Activated T-cell treated with anti-CD3 and anti-CD28 coated beads, Interleukin-2, amount 50 U/mL, for 24 hours (primary cell): ENCODE measurements around the gene YIPF5.

ENCODE experiments used
- DNase-seq: peaks from one replicate; pipeline ENCODE4 v3.0.0-alpha.2; 2020
- H3K27ac Mint-ChIP-seq: 2 replicates; pipeline ENCODE4 v1.8.0; 2020; ENCODE audit warnings: mild to moderate bottlenecking, mixed read lengths
- H3K27me3 Mint-ChIP-seq: 2 replicates; pipeline ENCODE4 v1.8.0; 2020; ENCODE audit warnings: mixed read lengths
- H3K36me3 Mint-ChIP-seq: 2 replicates; pipeline ENCODE4 v1.8.0; 2020; ENCODE audit warnings: low read depth, mixed read lengths
- H3K4me1 Mint-ChIP-seq: 2 replicates; pipeline ENCODE4 v1.8.0; 2020; ENCODE audit warnings: low read depth, mixed read lengths
- H3K4me3 Mint-ChIP-seq: 2 replicates; pipeline ENCODE4 v1.8.0; 2020; ENCODE audit warnings: mild to moderate bottlenecking, moderate library complexity, mixed read lengths
- H3K9me3 Mint-ChIP-seq: 2 replicates; pipeline ENCODE4 v1.8.0; 2020; ENCODE audit warnings: mixed read lengths

YIPF5 gene

GRCh38 chr5:144151026-144151425 lies 19.4 kb downstream of the YIPF5 start:
- Mint-ChIP-seq H3K36me3 (no peaks in the 10 kb centered on the region), H3K27ac (no peak overlapping the region), H3K27me3 (no peaks in the 10 kb centered on the region), H3K9me3 (no peaks in the 10 kb centered on the region), H3K4me3 (no peak overlapping the region), H3K4me1 (no peaks in the 10 kb centered on the region)
- DNase-seq, result no peak

- H3K27ac Mint-ChIP-seq, result no peak overlapping the region
- H3K27me3 Mint-ChIP-seq, result peaks cover 8% of the 10 kb centered on the region
- DNase-seq, result no peak
- no peaks in the 10 kb centered on the region for H3K9me3 Mint-ChIP-seq
- peaks cover 3% of the 10 kb centered on the region for H3K4me1 Mint-ChIP-seq
- no peak overlapping the region for H3K4me3 Mint-ChIP-seq
- no peaks in the 10 kb centered on the region for H3K36me3 Mint-ChIP-seq
Observed at GRCh38 chr5:144144956-144145751, 25.3 kb downstream of the YIPF5 start.

GRCh38 chr5:144143625-144144024 lies 26.8 kb downstream of the YIPF5 start:
- Mint-ChIP-seq H3K27me3 (peaks cover 8% of the 10 kb centered on the region), H3K4me3 (no peak overlapping the region), H3K36me3 (no peaks in the 10 kb centered on the region), H3K9me3 (no peaks in the 10 kb centered on the region), H3K27ac (no peak overlapping the region), H3K4me1 (peaks cover 3% of the 10 kb centered on the region)
- DNase-seq, result no peak

- no peaks in the 10 kb centered on the region for H3K36me3 Mint-ChIP-seq
- H3K4me1 Mint-ChIP-seq, result peaks cover 3% of the 10 kb centered on the region
- no peak overlapping the region for H3K4me3 Mint-ChIP-seq
- H3K27me3 Mint-ChIP-seq, result peaks cover 11% of the 10 kb centered on the region
- H3K27ac Mint-ChIP-seq, result no peak overlapping the region
- H3K9me3 Mint-ChIP-seq, result no peaks in the 10 kb centered on the region
- no peak for DNase-seq
Observed at GRCh38 chr5:144142824-144143162, 27.7 kb downstream of the YIPF5 start.

GRCh38 chr5:144142139-144142823 lies 28.2 kb downstream of the YIPF5 start:
- H3K27ac Mint-ChIP-seq, result no peak overlapping the region
- H3K4me1 Mint-ChIP-seq, result peaks cover 3% of the 10 kb centered on the region
- no peaks in the 10 kb centered on the region for H3K36me3 Mint-ChIP-seq
- no peak for DNase-seq
- H3K27me3 Mint-ChIP-seq, result peaks cover 11% of the 10 kb centered on the region
- H3K9me3 Mint-ChIP-seq, result no peaks in the 10 kb centered on the region
- H3K4me3 Mint-ChIP-seq, result no peak overlapping the region

GRCh38 chr5:144141585-144141984 lies 28.9 kb downstream of the YIPF5 start:
- Mint-ChIP-seq H3K4me1 (peaks cover 3% of the 10 kb centered on the region), H3K9me3 (no peaks in the 10 kb centered on the region), H3K4me3 (no peak overlapping the region), H3K27me3 (peaks cover 11% of the 10 kb centered on the region), H3K36me3 (no peaks in the 10 kb centered on the region), H3K27ac (no peak overlapping the region)
- DNase-seq, result no peak

GRCh38 chr5:144139586-144139985 lies 30.9 kb downstream of the YIPF5 start:
- Mint-ChIP-seq H3K27ac (no peak overlapping the region), H3K9me3 (no peaks in the 10 kb centered on the region), H3K4me1 (peaks cover 6% of the 10 kb centered on the region), H3K27me3 (peaks cover 11% of the 10 kb centered on the region), H3K36me3 (no peaks in the 10 kb centered on the region), H3K4me3 (no peak overlapping the region)
- no peak for DNase-seq

GRCh38 chr5:144135113-144135762 lies 35.2 kb downstream of the YIPF5 start:
- Mint-ChIP-seq H3K9me3 (no peaks in the 10 kb centered on the region), H3K4me1 (peaks cover 3% of the 10 kb centered on the region), H3K4me3 (no peak overlapping the region), H3K36me3 (no peaks in the 10 kb centered on the region), H3K27me3 (peaks cover 3% of the 10 kb centered on the region), H3K27ac (no peak overlapping the region)
- no peak for DNase-seq

GRCh38 chr5:144134194-144134826 lies 36.1 kb downstream of the YIPF5 start:
- H3K27me3 Mint-ChIP-seq, result peaks cover 3% of the 10 kb centered on the region
- H3K4me3 Mint-ChIP-seq, result no peak overlapping the region
- no peaks in the 10 kb centered on the region for H3K36me3 Mint-ChIP-seq
- no peaks in the 10 kb centered on the region for H3K9me3 Mint-ChIP-seq
- DNase-seq, result no peak
- H3K4me1 Mint-ChIP-seq, result peaks cover 3% of the 10 kb centered on the region
- H3K27ac Mint-ChIP-seq, result no peak overlapping the region

GRCh38 chr5:144133050-144133633 lies 37.3 kb downstream of the YIPF5 start:
- H3K27ac Mint-ChIP-seq, result no peak overlapping the region
- peaks cover 3% of the 10 kb centered on the region for H3K4me1 Mint-ChIP-seq
- DNase-seq, result no peak
- H3K4me3 Mint-ChIP-seq, result no peak overlapping the region
- H3K36me3 Mint-ChIP-seq, result no peaks in the 10 kb centered on the region
- H3K9me3 Mint-ChIP-seq, result no peaks in the 10 kb centered on the region
- H3K27me3 Mint-ChIP-seq, result peaks cover 1% of the 10 kb centered on the region

GRCh38 chr5:144131261-144131660 lies 39.2 kb downstream of the YIPF5 start:
- no peaks in the 10 kb centered on the region for H3K36me3 Mint-ChIP-seq
- no peak overlapping the region for H3K27ac Mint-ChIP-seq

GRCh38 chr5:144130306-144130705 lies 40.2 kb downstream of the YIPF5 start:
- H3K4me3 Mint-ChIP-seq, result no peak overlapping the region
- no peak for DNase-seq
- H3K27ac Mint-ChIP-seq, result no peak overlapping the region
- no peaks in the 10 kb centered on the region for H3K4me1 Mint-ChIP-seq
- no peaks in the 10 kb centered on the region for H3K27me3 Mint-ChIP-seq
- no peaks in the 10 kb centered on the region for H3K9me3 Mint-ChIP-seq
- no peaks in the 10 kb centered on the region for H3K36me3 Mint-ChIP-seq

More at GRCh38 chr5:144131261-144131660, 39.2 kb downstream of the YIPF5 start:
- Mint-ChIP-seq H3K9me3 (no peaks in the 10 kb centered on the region), H3K4me3 (no peak overlapping the region), H3K27me3 (no peaks in the 10 kb centered on the region), H3K4me1 (peaks cover 3% of the 10 kb centered on the region)
- DNase-seq, result no peak

- Mint-ChIP-seq H3K4me3 (no peak overlapping the region), H3K27me3 (no peaks in the 10 kb centered on the region), H3K4me1 (no peaks in the 10 kb centered on the region), H3K9me3 (no peaks in the 10 kb centered on the region), H3K27ac (no peak overlapping the region), H3K36me3 (no peaks in the 10 kb centered on the region)
- DNase-seq, result no peak
Observed at GRCh38 chr5:144128844-144129243, 41.6 kb downstream of the YIPF5 start.

- Mint-ChIP-seq H3K4me3 (no peak overlapping the region), H3K27me3 (no peaks in the 10 kb centered on the region), H3K36me3 (no peaks in the 10 kb centered on the region), H3K4me1 (no peaks in the 10 kb centered on the region), H3K9me3 (no peaks in the 10 kb centered on the region), H3K27ac (no peak overlapping the region)
- no peak for DNase-seq
Observed at GRCh38 chr5:144126707-144127106, 43.8 kb downstream of the YIPF5 start.
